K562 (cell line): ENCODE measurements around the gene TENM4. TPM values are rescaled to one million over a fixed set of nuclear protein-coding genes. Genes with fewer than 3 reads are reported as not detected.

ENCODE experiments used
- ATAC-seq: fragments of 200-7000 bp; cut with Tn5 transposase; 3 replicates; pipeline ENCODE4 v1.9.1; 2020; ENCODE audit warnings: moderate library complexity
- BruUV-seq: library from RNA; stranded (reverse); fragments of 400-500 nt; replicated peaks from 2 replicates; lab custom pipeline; 2021; lab: Mats Ljungman, UMichigan
- CTCF ChIA-PET: fragments of 300-600 bp; formaldehyde crosslinking; extraction: SDS; loops from one replicate; lab custom pipeline; 2021; ENCODE audit warnings: low intra/inter-chr PET ratio; lab: Yijun Ruan, JAX
- POLR2A ChIA-PET: fragments of 300-600, 350-650 bp; sonication (Branson Sonifier 250); formaldehyde crosslinking; extraction: SDS; loops from one replicate; lab custom pipeline; 2021; ENCODE audit warnings: antibody characterized with exemption, inconsistent platforms; lab: Yijun Ruan, JAX
- DNase-seq, 4 experiments: peaks; one replicate each; pipeline versions ENCODE4 v3.0.0 to v3.0.0-alpha.2; 2011 to 2018; ENCODE audit warnings: low spot score in 3 of 4, mixed read lengths in 3 of 4; ENCODE audit errors: extremely low read depth in 1 of 4
- FAIRE-seq: peaks from 2 replicates; lab custom pipeline; 2011; peaks lifted over from hg19 to GRCh38; lab: Jason Lieb, UNC
- H2AFZ ChIP-seq: 2 replicates; pipeline ENCODE4 v1.6.0; 2011; ENCODE audit warnings: low read depth, low read length, control low read depth, inconsistent platforms
- H3K27ac ChIP-seq: fragments of 200-600 bp; 3 replicates; pipeline ENCODE4 v1.8.0; 2011; ENCODE audit warnings: low read depth, mild to moderate bottlenecking, control low read depth, inconsistent platforms, low read length, moderate library complexity, mixed read lengths; ENCODE audit errors: extremely low read depth
- H3K27me3 ChIP-seq, 2 experiments: fragments of 300-600 bp in 1 of 2; 2 replicates in 1 of 2; 3 replicates in 1 of 2; pipeline versions ENCODE4 v1.6.0 to v1.8.0; 2011; ENCODE audit warnings: inconsistent platforms in 2 of 2, low read length in 2 of 2, mild to moderate bottlenecking in 1 of 2, mixed read lengths in 1 of 2, moderate library complexity in 1 of 2; ENCODE audit not compliant: control insufficient read depth in 2 of 2, insufficient read depth in 2 of 2
- H3K36me3 ChIP-seq: fragments of 300-600 bp; 3 replicates; pipeline ENCODE4 v1.8.0; 2011; ENCODE audit warnings: mild to moderate bottlenecking, low read length, inconsistent platforms; ENCODE audit not compliant: control insufficient read depth, insufficient read depth
- H3K4me1 ChIP-seq, 2 experiments: fragments of 200-600 bp in 1 of 2; replicated peaks in 1 of 2; 2 replicates in 1 of 2; 3 replicates in 1 of 2; pipeline versions ENCODE4 v1.5.1 to v1.8.0; 2011; ENCODE audit warnings: inconsistent platforms in 2 of 2, low read length in 2 of 2, mild to moderate bottlenecking in 1 of 2, mixed read lengths in 1 of 2, moderate library complexity in 1 of 2; ENCODE audit not compliant: control insufficient read depth in 2 of 2, insufficient read depth in 2 of 2
- H3K4me2 ChIP-seq: 2 replicates; pipeline ENCODE4 v1.6.1; 2011; ENCODE audit warnings: low read length, control low read depth, inconsistent platforms, mixed read lengths; ENCODE audit not compliant: insufficient read depth
- H3K4me3 ChIP-seq: fragments of 200-600 bp; sonication (generic), shearing (Covaris generic); 2 replicates; pipeline ENCODE4 v1.5.1; 2016; ENCODE audit warnings: control low read depth, inconsistent platforms
- H3K79me2 ChIP-seq: fragments of 200-600 bp; 3 replicates; pipeline ENCODE4 v1.8.0; 2011; ENCODE audit warnings: low read length, inconsistent platforms; ENCODE audit not compliant: control insufficient read depth, insufficient read depth
- H3K9ac ChIP-seq, 2 experiments: 2 replicates each; pipeline versions ENCODE4 v1.6.0 to v1.6.1; 2011; ENCODE audit warnings: low read depth in 2 of 2, low read length in 2 of 2, control low read depth in 1 of 2, inconsistent platforms in 1 of 2, mild to moderate bottlenecking in 1 of 2, mixed read lengths in 1 of 2; ENCODE audit not compliant: insufficient read depth in 1 of 2
- H3K9me1 ChIP-seq: one replicate; pipeline ENCODE4 v1.6.0; 2011; ENCODE audit warnings: inconsistent platforms, mild to moderate bottlenecking, low read length, moderate library complexity; ENCODE audit not compliant: control insufficient read depth, insufficient read depth
- H3K9me3 ChIP-seq: replicated peaks from 2 replicates; pipeline ENCODE4 v1.5.1; 2011; ENCODE audit warnings: low read depth, low read length, inconsistent platforms; ENCODE audit not compliant: control insufficient read depth, insufficient read depth
- H4K20me1 ChIP-seq: replicated peaks from 2 replicates; pipeline ENCODE4 v1.6.1; 2011; ENCODE audit warnings: low read length, inconsistent platforms, mixed read lengths; ENCODE audit not compliant: control insufficient read depth, insufficient read depth
- CREBBP ChIP-seq: IDR thresholded peaks from one replicate; pipeline ENCODE4 v1.6.1; 2012; ENCODE audit warnings: low read depth, mild to moderate bottlenecking, control low read depth, inconsistent platforms, low read length
- NFRKB ChIP-seq: fragments of 450-650 bp; IDR thresholded peaks from 2 replicates; pipeline ENCODE4 v1.6.1; 2016; ENCODE audit warnings: low read depth
- TEAD1 ChIP-seq, 2 experiments: fragments of 450-650 bp in 1 of 2; sonication (generic) in 1 of 2; formaldehyde crosslinking; IDR thresholded peaks; 2 replicates each; pipeline versions ENCODE4 v1.4.0 to v1.8.0; 2020 to 2022; ENCODE audit warnings: mild to moderate bottlenecking in 2 of 2, missing genetic modification reagents in 1 of 2
- TSC22D4 ChIP-seq: fragments of 450-650 bp; IDR thresholded peaks from 2 replicates; pipeline ENCODE4 v1.6.1; 2016; ENCODE audit warnings: missing genetic modification characterization, missing biosample characterization, control low read depth
- ZNF197 ChIP-seq: fragments of 200-800 bp; sonication (Bioruptor generic); IDR thresholded peaks from 2 replicates; pipeline ENCODE4 v1.6.1; 2016; ENCODE audit warnings: low read depth, missing genetic modification characterization, missing compliant biosample characterization
- WGBS: fragments of 100-300 bp; shearing (Covaris generic); methylation state at CpG from one replicate; pipeline ENCODE4 v1.1.6; 2016; ENCODE audit warnings: low coverage, mixed read lengths; ENCODE audit not compliant: insufficient coverage; ENCODE audit errors: missing lambda C conversion rate; 5-methylcytosine and 5-hydroxymethylcytosine counted together
- in situ Hi-C: fragments of 300-500 bp; cut with MboI; formaldehyde crosslinking; loops from 4 replicates; pipeline ENCODE4 v1.15.0; 2018; ENCODE audit warnings: inconsistent platforms, mixed read lengths
- intact Hi-C: fragments of 100-400 bp; cut with micrococcal nuclease; formaldehyde crosslinking; loops from 2 replicates; pipeline ENCODE4 v1.14.2; 2022
- polyA plus RNA-seq, 8 experiments: library from polyadenylated mRNA; depleted of rRNA in 4 of 8; stranded (reverse) in 5 of 8; unstranded in 3 of 8; fragments of >200 nt; fragmentation: Nextera tagmentation in 2 of 8; fragmentation: Illumina TruSeq in 1 of 8; extraction: Ambion mirVana in 2 of 8; extraction: Trizol in 1 of 8; gene quantifications; 2 replicates each; pipeline versions ENCODE4 v1.2.1 to v1.2.3, GENCODE V29; 2011 to 2014; ENCODE audit warnings: inconsistent platforms in 1 of 8, missing spikeins in 1 of 8
- total RNA-seq, 7 experiments: library from RNA; depleted of rRNA in 6 of 7; stranded (reverse); fragments of >200 nt in 6 of 7; fragmentation: Illumina TruSeq in 2 of 7; extraction: Trizol in 2 of 7; gene quantifications; 2 replicates each; pipeline versions ENCODE4 v1.2.1 to v1.2.3, GENCODE V29; 2011 to 2021; ENCODE audit warnings: low replicate concordance in 1 of 7
- TF ChIP-seq, protein P1 (sequence below): sonication (generic); formaldehyde crosslinking; IDR thresholded peaks from 2 replicates; pipeline ENCODE4 v1.8.0; 2022; ENCODE audit warnings: mild to moderate bottlenecking, missing genetic modification reagents

TENM4 gene
- total and polyA plus RNA-seq, 9 of the 15 experiments (the other 6 are each of a cell fraction or from before 2014, with no cell fraction given): 0.16 TPM; not detected in 8

DNA sequence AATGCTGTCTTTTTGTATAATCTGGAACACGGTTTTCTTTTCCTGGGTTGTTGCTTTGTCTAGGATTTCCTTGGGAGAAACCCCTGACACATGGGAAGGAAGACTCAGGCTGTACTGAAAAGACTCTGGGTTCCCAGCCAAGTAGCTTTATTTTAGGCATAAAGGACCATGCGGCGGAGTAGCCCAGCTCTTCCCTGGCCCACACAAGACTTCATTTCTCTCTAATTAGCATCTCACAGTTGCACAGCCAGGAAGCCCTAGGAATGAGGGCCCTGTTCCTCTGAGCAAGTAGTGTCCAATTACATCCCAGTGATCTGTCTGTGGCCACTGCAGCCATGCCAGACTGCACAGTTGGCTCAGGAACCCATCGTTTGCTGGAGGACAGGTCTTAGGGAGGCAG is 319.5 kb downstream of the TENM4 start:
- DNase-seq (no peak), FAIRE-seq (no peak), ATAC-seq (no peak)
- no TSS peak for BruUV-seq
- H3K9me1 ChIP-seq: no peaks in the 10 kb centered on the region
- H3K79me2 ChIP-seq: no peaks in the 10 kb centered on the region
- no peaks in the 10 kb centered on the region for H3K4me1 ChIP-seq
- ChIA-PET CTCF (no interaction called here), POLR2A (no interaction called here)
- TF ChIP-seq NFRKB (no peak), CREBBP (no peak), TSC22D4 (tag) (no peak), ZNF197 (no peak), TEAD1 (CRISPR knock-in tag; IDR thresholded peaks at IDR 0.05) (no peak)
- TF ChIP-seq, protein P1, sequence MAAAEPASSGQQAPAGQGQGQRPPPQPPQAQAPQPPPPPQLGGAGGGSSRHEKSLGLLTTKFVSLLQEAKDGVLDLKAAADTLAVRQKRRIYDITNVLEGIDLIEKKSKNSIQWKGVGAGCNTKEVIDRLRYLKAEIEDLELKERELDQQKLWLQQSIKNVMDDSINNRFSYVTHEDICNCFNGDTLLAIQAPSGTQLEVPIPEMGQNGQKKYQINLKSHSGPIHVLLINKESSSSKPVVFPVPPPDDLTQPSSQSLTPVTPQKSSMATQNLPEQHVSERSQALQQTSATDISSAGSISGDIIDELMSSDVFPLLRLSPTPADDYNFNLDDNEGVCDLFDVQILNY (CRISPR knock-in tag): no peak
- H3K27me3 ChIP-seq: no peaks in the 10 kb centered on the region
- H3K9me3 ChIP-seq: no peaks in the 10 kb centered on the region
- no peaks in the 10 kb centered on the region for H4K20me1 ChIP-seq
- intact Hi-C loops: no loop called here
- no peak overlapping the region for H3K4me2 ChIP-seq
- in situ Hi-C loops: no loop called here
- no peak overlapping the region for H3K27ac ChIP-seq
- H3K36me3 ChIP-seq: no peaks in the 10 kb centered on the region
- H2AFZ ChIP-seq: no peak overlapping the region
- H3K9ac ChIP-seq: no peak overlapping the region
- WGBS: 3% methylated on average over 4 of the region's 4 CpGs
- H3K4me3 ChIP-seq: no peak overlapping the region
